ENCODE results near the gene CZIB. TPM values are rescaled to one million over a fixed set of nuclear protein-coding genes. Genes with fewer than 3 reads are reported as not detected.

The CZIB gene
- total and polyA plus RNA-seq, 2 of the 8 experiments (the other 6 are each of a cell fraction or from before 2014, with no cell fraction given): 46.5 to 48.0 TPM

- TF ChIP-seq RFX5 (IDR thresholded peaks at IDR 0.05; ENCODE audit: borderline replicate concordance, low read depth, low read length) (no peak), EZH2 (IDR thresholded peaks at IDR 0.05; ENCODE audit: low read depth, low read length, severe bottlenecking) (no peak)
Measured at GRCh38 chr1:53246261-53247134, 26.1 kb upstream of the CZIB start (continued).
